ENCODE data around the gene ISG20L2.
"Not testable (repeated sequence)": the region's sequence is repeated elsewhere in the genome, so short reads cannot be mapped to it uniquely, and the experiment has no call there.

ISG20L2 gene

GRCh38 chr1:156768610-156769295, 40.2 kb upstream of the ISG20L2 start:
- DNase-seq (ENCODE audit: low spot score) = no peak
- TF ChIP-seq, protein P1, sequence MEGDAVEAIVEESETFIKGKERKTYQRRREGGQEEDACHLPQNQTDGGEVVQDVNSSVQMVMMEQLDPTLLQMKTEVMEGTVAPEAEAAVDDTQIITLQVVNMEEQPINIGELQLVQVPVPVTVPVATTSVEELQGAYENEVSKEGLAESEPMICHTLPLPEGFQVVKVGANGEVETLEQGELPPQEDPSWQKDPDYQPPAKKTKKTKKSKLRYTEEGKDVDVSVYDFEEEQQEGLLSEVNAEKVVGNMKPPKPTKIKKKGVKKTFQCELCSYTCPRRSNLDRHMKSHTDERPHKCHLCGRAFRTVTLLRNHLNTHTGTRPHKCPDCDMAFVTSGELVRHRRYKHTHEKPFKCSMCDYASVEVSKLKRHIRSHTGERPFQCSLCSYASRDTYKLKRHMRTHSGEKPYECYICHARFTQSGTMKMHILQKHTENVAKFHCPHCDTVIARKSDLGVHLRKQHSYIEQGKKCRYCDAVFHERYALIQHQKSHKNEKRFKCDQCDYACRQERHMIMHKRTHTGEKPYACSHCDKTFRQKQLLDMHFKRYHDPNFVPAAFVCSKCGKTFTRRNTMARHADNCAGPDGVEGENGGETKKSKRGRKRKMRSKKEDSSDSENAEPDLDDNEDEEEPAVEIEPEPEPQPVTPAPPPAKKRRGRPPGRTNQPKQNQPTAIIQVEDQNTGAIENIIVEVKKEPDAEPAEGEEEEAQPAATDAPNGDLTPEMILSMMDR (IDR thresholded peaks at IDR 0.05; ENCODE audit: extremely low read depth, missing control alignments) = no peak

DNA sequence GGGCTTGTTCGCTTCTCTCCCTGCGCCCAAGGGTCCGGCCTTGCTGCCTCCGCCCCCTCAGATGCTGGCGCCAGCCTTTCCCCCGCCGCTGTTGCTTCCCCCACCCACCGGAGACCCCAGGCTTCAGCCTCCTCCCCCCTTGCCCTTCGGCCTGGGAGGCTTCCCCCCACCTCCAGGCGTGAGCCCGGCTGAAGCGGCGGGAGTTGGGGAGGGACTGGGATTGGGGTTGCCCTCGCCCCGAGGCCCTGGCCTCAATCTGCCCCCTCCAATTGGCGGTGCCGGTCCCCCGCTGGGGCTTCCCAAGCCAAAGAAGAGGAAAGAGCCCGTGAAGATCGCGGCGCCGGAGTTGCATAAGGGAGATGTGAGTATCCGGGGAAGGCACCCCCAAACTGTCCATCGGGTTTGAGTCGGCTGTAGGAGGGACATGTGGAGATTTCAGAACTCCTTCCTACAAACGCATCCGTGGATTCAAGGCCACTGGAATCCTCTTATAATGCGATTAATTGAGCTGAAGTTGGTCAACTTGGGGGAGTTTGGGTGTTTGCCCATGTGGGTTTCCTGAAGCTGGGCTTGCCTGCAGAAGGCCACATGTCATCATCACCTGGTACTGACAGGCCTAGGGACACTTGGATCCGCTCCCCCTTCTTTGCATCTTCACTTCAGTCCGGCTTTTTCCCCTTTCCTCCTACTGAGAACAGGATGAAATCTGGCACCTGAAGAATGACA, 39.5 kb upstream of the ISG20L2 start:
- TF ChIP-seq, protein P1 (IDR thresholded peaks at IDR 0.05; ENCODE audit: extremely low read depth, missing control alignments) = no peak
- no peak for DNase-seq (ENCODE audit: low spot score)

DNA sequence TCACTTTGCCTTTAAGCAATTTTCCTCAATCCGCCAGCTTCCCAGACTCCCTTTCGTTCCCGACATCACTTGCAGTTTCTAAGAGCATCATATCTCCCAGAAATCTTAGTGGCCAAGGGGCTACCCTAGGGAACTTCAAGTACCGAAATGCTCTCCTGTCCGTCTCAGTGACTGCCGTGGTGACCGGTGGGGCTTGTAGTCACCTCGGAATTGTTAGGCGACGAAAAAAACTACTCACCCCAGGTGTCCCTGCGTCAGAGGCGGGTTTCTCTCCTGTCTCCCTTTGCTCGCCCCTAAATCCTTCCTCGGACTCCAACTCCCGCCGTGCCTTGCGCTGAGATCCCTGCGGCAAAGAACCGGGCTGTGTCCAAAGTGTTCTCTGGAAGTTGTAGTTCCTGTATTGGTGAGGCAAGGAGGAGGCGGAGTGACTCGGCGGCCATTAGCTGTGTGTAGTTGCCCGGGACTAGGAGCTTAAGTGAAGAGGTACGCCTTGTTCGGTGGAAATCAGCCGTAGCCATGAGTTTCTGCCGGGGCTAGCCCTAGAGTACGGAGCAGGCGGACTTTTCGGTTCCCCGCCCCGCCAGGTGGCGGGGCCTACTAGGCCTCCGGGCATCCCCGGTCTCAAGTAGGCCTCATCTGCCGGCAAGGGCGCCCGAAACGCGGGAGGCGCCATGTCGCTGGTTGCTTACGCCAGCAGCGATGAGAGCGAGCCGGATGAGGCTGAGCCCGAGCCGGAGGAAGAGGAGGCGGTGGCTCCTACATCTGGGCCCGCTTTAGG, 38.7 kb upstream of the ISG20L2 start, which contains the start of gene PRCC:
TSS of gene PRCC (plus strand) at position 435 of the 778 bp plus-strand sequence. CDS start at position 672, 237 bp downstream.
- DNase-seq (ENCODE audit: low spot score) = peak; percentile 90
- TF ChIP-seq, protein P1 (IDR thresholded peaks at IDR 0.05; ENCODE audit: extremely low read depth, missing control alignments) = no peak

GRCh38 chr1:156766298-156767100, 37.9 kb upstream of the ISG20L2 start:
- TF ChIP-seq, protein P1 (IDR thresholded peaks at IDR 0.05; ENCODE audit: extremely low read depth, missing control alignments) = no peak
- DNase-seq (ENCODE audit: low spot score) = no peak

DNA sequence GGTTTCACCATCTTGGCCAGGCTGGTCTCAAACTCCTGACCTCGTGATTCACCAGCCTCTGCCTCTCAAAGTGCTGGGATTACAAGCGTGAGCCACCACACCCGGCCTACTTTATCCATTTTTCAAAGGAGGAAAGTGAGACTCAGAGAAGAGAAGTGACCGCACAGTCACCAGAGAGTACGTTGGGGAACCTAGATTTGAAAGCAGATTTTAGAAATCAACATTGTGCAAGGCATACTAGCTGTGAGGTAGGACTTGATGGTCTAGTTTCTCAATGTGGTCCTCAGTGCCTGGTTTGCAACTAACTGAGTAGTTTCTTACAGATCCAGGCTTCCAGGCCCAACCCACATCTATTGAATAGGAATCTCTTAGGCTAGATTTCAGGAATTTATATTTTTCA, 37.1 kb upstream of the ISG20L2 start:
- TF ChIP-seq, protein P1 (IDR thresholded peaks at IDR 0.05; ENCODE audit: extremely low read depth, missing control alignments) = no peak
- no peak for DNase-seq (ENCODE audit: low spot score)

- DNase-seq (ENCODE audit: low spot score) = not testable (repeated sequence)
These were observed 36.6 kb upstream of the ISG20L2 start for GRCh38 chr1:156765136-156765535.

DNA sequence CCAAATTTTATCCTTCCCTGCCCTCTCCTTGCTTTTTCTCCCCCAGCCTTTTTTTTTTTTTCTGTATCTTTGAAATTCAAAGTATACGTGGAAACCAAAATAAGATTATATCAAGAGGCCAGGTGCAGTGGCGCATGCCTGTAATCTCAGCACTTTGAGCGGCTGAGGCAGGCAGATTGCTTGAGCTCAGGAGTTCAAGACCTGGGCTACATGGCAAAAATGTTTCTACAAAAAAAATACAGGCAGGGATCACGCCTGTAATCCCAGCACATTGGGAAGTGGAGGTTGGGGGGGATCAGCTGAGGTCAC, 32.2 kb upstream of the ISG20L2 start:
- TF ChIP-seq, protein P1 (IDR thresholded peaks at IDR 0.05; ENCODE audit: extremely low read depth, missing control alignments) = no peak
- no peak for DNase-seq (ENCODE audit: low spot score)
